Measurements from ENCODE around the gene THRB. TPM values are rescaled to one million over a fixed set of nuclear protein-coding genes. Genes with fewer than 3 reads are reported as not detected.

The THRB gene
- total RNA-seq, 6 experiments from 2014 or later: 14.5 to 29.5 (median 17.3) TPM

- TF ChIP-seq CTCF (IDR thresholded peaks at IDR 0.05): no peak
- no peak for TF ChIP-seq POLR2A (IDR thresholded peaks at IDR 0.05)
- Histone ChIP-seq H3K36me3 (no peaks in the 10 kb centered on the region), H3K27me3 (no peaks in the 10 kb centered on the region), H3K4me3 (no peak overlapping the region), H3K9me3 (no peaks in the 10 kb centered on the region), H3K4me1 (peaks cover 0 to 43% (median 8%) of the 10 kb centered on the region in 4 donors), H3K27ac (no peak overlapping the region)
- intact Hi-C loops (cut with DNase I): no loop called here
- WGBS (ENCODE audit: insufficient coverage, low coverage, low lambda C conversion rate, missing lambda C conversion rate): 55% methylated on average over 3 of the region's 3 CpGs
- ATAC-seq (peak; percentile 19 to 71 (median 57)), DNase-seq (peak in 2 of 3 donors; percentile 43 to 55)
These were observed 83.8 kb downstream of the THRB start for GRCh38 chr3:24410860-24411259.

- intact Hi-C loops (cut with DNase I): no loop called here
- WGBS (ENCODE audit: insufficient coverage, low coverage, low lambda C conversion rate, missing lambda C conversion rate): 23% methylated on average over 3 of the region's 3 CpGs
- no peaks in the 10 kb centered on the region for H3K36me3 ChIP-seq
- TF ChIP-seq CTCF (IDR thresholded peaks at IDR 0.05) (no peak), POLR2A (IDR thresholded peaks at IDR 0.05) (no peak)
- H3K4me1 ChIP-seq: peaks cover 0 to 56% (median 10%) of the 10 kb centered on the region in 4 donors
- no peak for DNase-seq
- no peak overlapping the region for H3K4me3 ChIP-seq
- H3K27me3 ChIP-seq: no peaks in the 10 kb centered on the region
- no peak overlapping the region for H3K27ac ChIP-seq
- H3K9me3 ChIP-seq: no peaks in the 10 kb centered on the region
- no peak for ATAC-seq
These were observed 86.5 kb downstream of the THRB start for GRCh38 chr3:24407980-24408680.

- ATAC-seq: peak; percentile 89 to 93 (median 90)
- TF ChIP-seq CTCF (IDR thresholded peaks at IDR 0.05) (no peak), POLR2A (IDR thresholded peaks at IDR 0.05) (no peak)
These were observed 87.8 kb downstream of the THRB start for GRCh38 chr3:24406900-24407299.

GRCh38 chr3:24405057-24405456 lies 89.6 kb downstream of the THRB start:
- H3K27me3 ChIP-seq: no peaks in the 10 kb centered on the region
- no peaks in the 10 kb centered on the region for H3K9me3 ChIP-seq
- ATAC-seq (peak in 2 of 4 donors; percentile 22 to 34), DNase-seq (no peak)
- peaks cover 0 to 37% (median 14%) of the 10 kb centered on the region in 4 donors for H3K4me1 ChIP-seq
- H3K4me3 ChIP-seq: no peak overlapping the region
- H3K36me3 ChIP-seq: no peaks in the 10 kb centered on the region
- intact Hi-C loops (cut with DNase I): no loop called here
- no peak overlapping the region for H3K27ac ChIP-seq
- TF ChIP-seq POLR2A (IDR thresholded peaks at IDR 0.05) (no peak), CTCF (IDR thresholded peaks at IDR 0.05) (no peak)
- WGBS (ENCODE audit: insufficient coverage, low coverage, low lambda C conversion rate, missing lambda C conversion rate): 30% methylated on average over 4 of the region's 4 CpGs

More at GRCh38 chr3:24406900-24407299, 87.8 kb downstream of the THRB start:
- H3K27ac ChIP-seq: peak overlapping the region in 2 of 3 donors; percentile 12 to 50
- H3K4me3 ChIP-seq: peak overlapping the region in 1 of 3 donors; percentile 22
- no peaks in the 10 kb centered on the region for H3K36me3 ChIP-seq
- 30% methylated on average over 3 of the region's 4 CpGs for WGBS (ENCODE audit: insufficient coverage, low coverage, low lambda C conversion rate, missing lambda C conversion rate)
- peaks cover 0 to 43% (median 6%) of the 10 kb centered on the region in 4 donors for H3K4me1 ChIP-seq
- intact Hi-C loops (cut with DNase I): no loop called here
- no peaks in the 10 kb centered on the region for H3K27me3 ChIP-seq
- H3K9me3 ChIP-seq: no peaks in the 10 kb centered on the region
- DNase-seq: peak in 1 of 3 donors; percentile 51
